Keratinocyte (primary cell): ENCODE data around the gene TNNT2.

Experiments
- CTCF ChIP-seq, 3 experiments: IDR thresholded peaks in 1 of 3; conservative IDR thresholded peaks in 1 of 3; optimal IDR thresholded peaks in 1 of 3; 2 replicates in 2 of 3; 3 replicates in 1 of 3; pipeline versions ENCODE3 to v1.5.1; 2011; ENCODE audit warnings: low read length in 3 of 3, mild to moderate bottlenecking in 3 of 3, moderate library complexity in 2 of 3, control low read depth in 1 of 3, inconsistent platforms in 1 of 3; ENCODE audit not compliant: insufficient read depth in 2 of 3; ENCODE audit errors: extremely low read depth in 1 of 3
- EZH2 ChIP-seq: IDR thresholded peaks from one replicate; pipeline ENCODE4 v1.6.1; 2012; ENCODE audit warnings: inconsistent platforms, mild to moderate bottlenecking, low read length, moderate library complexity

- TF ChIP-seq CTCF (optimal IDR thresholded peaks at IDR 0.05 in 1 of 3, IDR thresholded peaks at IDR 0.05 in 1 of 3, conservative IDR thresholded peaks at IDR 0.05 in 1 of 3; ENCODE audit: extremely low read depth in 1 of 3, insufficient read depth in 2 of 3, low read length in 3 of 3) (no peak), EZH2 (no peak)
These were observed 29.4 kb upstream of the TNNT2 start for GRCh38 chr1:201406831-201407406.
